Endothelial cell (in vitro differentiated cells): ENCODE data around the gene HOXA10. TPM values are rescaled to one million over a fixed set of nuclear protein-coding genes. Genes with fewer than 3 reads are reported as not detected.

Experiments used
- DNase-seq: peaks from one replicate; pipeline ENCODE4 v3.0.0; 2021; ENCODE audit warnings: low spot score
- H3K27ac Mint-ChIP-seq: one replicate; pipeline ENCODE4 v1.8.0; 2021; ENCODE audit warnings: mixed read lengths, inconsistent platforms; ENCODE audit not compliant: unreplicated experiment
- H3K27me3 Mint-ChIP-seq: one replicate; pipeline ENCODE4 v1.8.0; 2021; ENCODE audit warnings: mild to moderate bottlenecking, moderate library complexity, mixed read lengths, inconsistent platforms; ENCODE audit not compliant: unreplicated experiment
- H3K36me3 Mint-ChIP-seq: one replicate; pipeline ENCODE4 v1.8.0; 2021; ENCODE audit warnings: mild to moderate bottlenecking, low read depth, mixed read lengths, inconsistent platforms; ENCODE audit not compliant: unreplicated experiment
- H3K4me1 Mint-ChIP-seq: one replicate; pipeline ENCODE4 v1.8.0; 2021; ENCODE audit warnings: mild to moderate bottlenecking, mixed read lengths, inconsistent platforms; ENCODE audit not compliant: unreplicated experiment
- H3K4me3 Mint-ChIP-seq: one replicate; pipeline ENCODE4 v1.8.0; 2021; ENCODE audit warnings: mild to moderate bottlenecking, mixed read lengths, inconsistent platforms; ENCODE audit not compliant: unreplicated experiment
- H3K9me3 Mint-ChIP-seq: one replicate; pipeline ENCODE4 v1.8.0; 2021; ENCODE audit warnings: mixed read lengths, inconsistent platforms; ENCODE audit not compliant: unreplicated experiment
- total RNA-seq: library from RNA; stranded (reverse); fragmentation: NEBNext Ultra II Directional; extraction: Animal tissue kit (Norgen Biotek cat#: 25700); gene quantifications from one replicate; pipeline ENCODE4 v1.2.1, GENCODE V29; 2021; ENCODE audit not compliant: unreplicated experiment
- TF ChIP-seq, protein P1 (sequence below): fragments of 200-600 bp; sonication (generic); IDR thresholded peaks from one replicate; pipeline ENCODE4 v1.5.0; 2021; ENCODE audit warnings: antibody characterized with exemption; ENCODE audit not compliant: unreplicated experiment

HOXA10 gene
- total RNA-seq, 1 donor from 2014 or later, result not detected

GRCh38 chr7:27130540-27131389 lies 43.4 kb downstream of the HOXA10 start, which contains the start of gene HOXA4:
TSS of gene HOXA4 (minus strand) at chr7:27130757. CDS start at chr7:27130733, 24 bp downstream.
- peak; percentile 81 for DNase-seq
- TF ChIP-seq, protein P1, sequence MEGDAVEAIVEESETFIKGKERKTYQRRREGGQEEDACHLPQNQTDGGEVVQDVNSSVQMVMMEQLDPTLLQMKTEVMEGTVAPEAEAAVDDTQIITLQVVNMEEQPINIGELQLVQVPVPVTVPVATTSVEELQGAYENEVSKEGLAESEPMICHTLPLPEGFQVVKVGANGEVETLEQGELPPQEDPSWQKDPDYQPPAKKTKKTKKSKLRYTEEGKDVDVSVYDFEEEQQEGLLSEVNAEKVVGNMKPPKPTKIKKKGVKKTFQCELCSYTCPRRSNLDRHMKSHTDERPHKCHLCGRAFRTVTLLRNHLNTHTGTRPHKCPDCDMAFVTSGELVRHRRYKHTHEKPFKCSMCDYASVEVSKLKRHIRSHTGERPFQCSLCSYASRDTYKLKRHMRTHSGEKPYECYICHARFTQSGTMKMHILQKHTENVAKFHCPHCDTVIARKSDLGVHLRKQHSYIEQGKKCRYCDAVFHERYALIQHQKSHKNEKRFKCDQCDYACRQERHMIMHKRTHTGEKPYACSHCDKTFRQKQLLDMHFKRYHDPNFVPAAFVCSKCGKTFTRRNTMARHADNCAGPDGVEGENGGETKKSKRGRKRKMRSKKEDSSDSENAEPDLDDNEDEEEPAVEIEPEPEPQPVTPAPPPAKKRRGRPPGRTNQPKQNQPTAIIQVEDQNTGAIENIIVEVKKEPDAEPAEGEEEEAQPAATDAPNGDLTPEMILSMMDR, result no peak
- peak within 1 kb of the TSS; percentile 43 for H3K4me3 Mint-ChIP-seq
- no peaks in the 10 kb centered on the region for H3K36me3 Mint-ChIP-seq
- H3K4me1 Mint-ChIP-seq, result peaks cover 11% of the 10 kb centered on the region
- peaks cover 37% of the 10 kb centered on the region for H3K27me3 Mint-ChIP-seq
- H3K27ac Mint-ChIP-seq, result no peak within 1 kb of the TSS
- H3K9me3 Mint-ChIP-seq, result no peaks in the 10 kb centered on the region

- no peak overlapping the region for H3K27ac Mint-ChIP-seq
- H3K36me3 Mint-ChIP-seq, result no peaks in the 10 kb centered on the region
- no peak overlapping the region for H3K4me3 Mint-ChIP-seq
- H3K9me3 Mint-ChIP-seq, result no peaks in the 10 kb centered on the region
- no peak for DNase-seq
- TF ChIP-seq, protein P1, result no peak
- H3K4me1 Mint-ChIP-seq, result peaks cover 14% of the 10 kb centered on the region
- peaks cover 40% of the 10 kb centered on the region for H3K27me3 Mint-ChIP-seq
Measured at GRCh38 chr7:27129729-27130539, 44.2 kb downstream of the HOXA10 start.

- Mint-ChIP-seq H3K27me3 (peaks cover 43% of the 10 kb centered on the region), H3K4me3 (no peak overlapping the region), H3K36me3 (no peaks in the 10 kb centered on the region), H3K4me1 (peaks cover 20% of the 10 kb centered on the region), H3K27ac (no peak overlapping the region), H3K9me3 (no peaks in the 10 kb centered on the region)
- TF ChIP-seq, protein P1, result no peak
- DNase-seq, result no peak
Measured at GRCh38 chr7:27128776-27129728, 45.1 kb downstream of the HOXA10 start.

DNA sequence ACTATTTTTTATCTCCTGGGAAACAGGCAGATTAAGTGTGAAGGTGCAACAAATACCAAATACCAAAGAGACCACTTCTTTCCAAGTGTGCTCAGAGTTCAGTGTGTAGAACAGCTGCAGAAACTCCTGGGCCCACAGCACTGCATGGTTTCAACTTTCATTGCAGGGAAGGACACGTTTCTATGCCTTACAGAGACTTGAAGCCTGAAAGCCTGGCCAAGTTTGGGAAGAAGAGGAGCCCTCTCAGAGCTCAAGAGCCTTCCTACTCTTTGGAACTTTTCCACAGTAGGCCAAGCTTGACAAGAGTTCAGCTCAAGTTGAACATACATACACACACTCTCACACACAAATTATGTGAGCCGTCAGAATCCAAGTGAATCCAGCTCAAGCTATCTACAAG lies 46.1 kb downstream of the HOXA10 start:
- H3K27ac Mint-ChIP-seq, result no peak overlapping the region
- peaks cover 40% of the 10 kb centered on the region for H3K27me3 Mint-ChIP-seq
- TF ChIP-seq, protein P1, result no peak
- no peak overlapping the region for H3K4me3 Mint-ChIP-seq
- DNase-seq, result no peak
- H3K4me1 Mint-ChIP-seq, result peaks cover 26% of the 10 kb centered on the region
- H3K9me3 Mint-ChIP-seq, result no peaks in the 10 kb centered on the region
- H3K36me3 Mint-ChIP-seq, result no peaks in the 10 kb centered on the region
